ENCODE results near the gene CRCP. TPM values are rescaled to one million over a fixed set of nuclear protein-coding genes. Genes with fewer than 3 reads are reported as not detected.

CRCP gene
- total RNA-seq, 4 donors from 2014 or later, result 20.6 to 48.6 (median 44.1) TPM

DNA sequence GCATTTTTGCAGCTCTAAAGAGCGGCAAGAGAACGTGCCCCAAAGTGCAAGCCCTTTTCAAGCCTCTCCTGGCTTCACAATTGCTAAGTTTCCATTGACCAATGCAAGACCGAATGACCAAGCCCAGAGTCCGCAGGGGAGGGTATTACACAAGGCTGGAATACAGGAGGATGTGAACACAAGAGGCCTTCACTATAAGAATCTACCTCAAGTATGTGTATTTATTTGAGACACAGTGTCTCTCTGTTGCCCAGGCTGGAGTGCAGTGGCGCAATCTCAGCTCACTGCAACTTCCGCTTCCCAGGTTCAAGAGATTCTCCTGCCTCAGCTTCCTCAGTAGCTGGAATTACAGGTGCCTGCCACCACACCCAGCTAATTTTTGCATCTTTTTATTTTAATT is 68.3 kb downstream of the CRCP start:
- DNase-seq, result no peak
- H3K27ac ChIP-seq, result no peak overlapping the region
- TF ChIP-seq, protein P1, sequence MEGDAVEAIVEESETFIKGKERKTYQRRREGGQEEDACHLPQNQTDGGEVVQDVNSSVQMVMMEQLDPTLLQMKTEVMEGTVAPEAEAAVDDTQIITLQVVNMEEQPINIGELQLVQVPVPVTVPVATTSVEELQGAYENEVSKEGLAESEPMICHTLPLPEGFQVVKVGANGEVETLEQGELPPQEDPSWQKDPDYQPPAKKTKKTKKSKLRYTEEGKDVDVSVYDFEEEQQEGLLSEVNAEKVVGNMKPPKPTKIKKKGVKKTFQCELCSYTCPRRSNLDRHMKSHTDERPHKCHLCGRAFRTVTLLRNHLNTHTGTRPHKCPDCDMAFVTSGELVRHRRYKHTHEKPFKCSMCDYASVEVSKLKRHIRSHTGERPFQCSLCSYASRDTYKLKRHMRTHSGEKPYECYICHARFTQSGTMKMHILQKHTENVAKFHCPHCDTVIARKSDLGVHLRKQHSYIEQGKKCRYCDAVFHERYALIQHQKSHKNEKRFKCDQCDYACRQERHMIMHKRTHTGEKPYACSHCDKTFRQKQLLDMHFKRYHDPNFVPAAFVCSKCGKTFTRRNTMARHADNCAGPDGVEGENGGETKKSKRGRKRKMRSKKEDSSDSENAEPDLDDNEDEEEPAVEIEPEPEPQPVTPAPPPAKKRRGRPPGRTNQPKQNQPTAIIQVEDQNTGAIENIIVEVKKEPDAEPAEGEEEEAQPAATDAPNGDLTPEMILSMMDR (IDR thresholded peaks at IDR 0.05), result no peak
- TF ChIP-seq POLR2AphosphoS5 (IDR thresholded peaks at IDR 0.05), result no peak
- intact Hi-C loops (cut with DNase I; ENCODE audit: low total_unique reads) (no loop called here), in situ Hi-C loops (cut with MboI; ENCODE audit: low pct_ligation_motif_present in 1 of 4, low pct_unique_long_range_greater_than_20kb in 1 of 4, low sequenced_read_pairs in 3 of 4) (no loop called here)
- H3K36me3 ChIP-seq, result no peaks in the 10 kb centered on the region
- H3K4me1 ChIP-seq, result no peaks in the 10 kb centered on the region
- no peaks in the 10 kb centered on the region for H3K9me3 ChIP-seq
- H3K4me3 ChIP-seq, result no peak overlapping the region
- WGBS, 2 donors (ENCODE audit: low coverage in 1 of 2), result 79 to 95% methylated on average over 2 to 6 of the region's 6 CpGs
- no peaks in the 10 kb centered on the region for H3K27me3 ChIP-seq

DNA sequence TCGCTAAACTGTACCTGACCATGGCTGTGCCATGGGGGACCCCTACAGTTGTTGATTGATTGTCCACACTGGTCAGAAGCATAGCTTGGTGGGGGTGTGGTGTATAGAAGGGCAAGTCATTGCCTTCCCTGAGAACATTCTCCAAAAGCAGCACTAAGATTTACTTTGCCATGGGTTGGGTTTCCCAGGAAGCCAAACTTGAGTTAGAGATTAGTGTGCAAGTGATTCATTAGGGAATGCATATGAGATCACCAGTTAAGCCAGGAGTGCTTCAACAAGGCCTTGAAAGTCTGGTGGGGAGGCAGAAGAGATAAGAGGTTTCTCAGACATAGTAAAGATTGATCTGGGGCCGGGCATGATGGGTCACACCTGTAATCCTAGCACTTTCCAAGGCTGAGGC is 69.1 kb downstream of the CRCP start:
- no peak for DNase-seq
- in situ Hi-C loops (cut with MboI; ENCODE audit: low pct_ligation_motif_present in 1 of 4, low pct_unique_long_range_greater_than_20kb in 1 of 4, low sequenced_read_pairs in 3 of 4), result no loop called here
- TF ChIP-seq EP300 (IDR thresholded peaks at IDR 0.05; ENCODE audit: low read depth) (no peak), POLR2AphosphoS5 (IDR thresholded peaks at IDR 0.05) (no peak), POLR2A (IDR thresholded peaks at IDR 0.05) (no peak)
- TF ChIP-seq, protein P1 (IDR thresholded peaks at IDR 0.05), result no peak
- 43 to 100% methylated on average over 1 to 2 of the region's 2 CpGs for WGBS, 2 donors (ENCODE audit: low coverage in 1 of 2)
- H3K4me1 ChIP-seq, result no peaks in the 10 kb centered on the region
- H3K36me3 ChIP-seq, result no peaks in the 10 kb centered on the region
- H3K9me3 ChIP-seq, result no peaks in the 10 kb centered on the region
- H3K27ac ChIP-seq, result no peak overlapping the region
- H3K27me3 ChIP-seq, result no peaks in the 10 kb centered on the region
- intact Hi-C loops (cut with DNase I; ENCODE audit: low total_unique reads), result no loop called here
- H3K4me3 ChIP-seq, result no peak overlapping the region

DNA sequence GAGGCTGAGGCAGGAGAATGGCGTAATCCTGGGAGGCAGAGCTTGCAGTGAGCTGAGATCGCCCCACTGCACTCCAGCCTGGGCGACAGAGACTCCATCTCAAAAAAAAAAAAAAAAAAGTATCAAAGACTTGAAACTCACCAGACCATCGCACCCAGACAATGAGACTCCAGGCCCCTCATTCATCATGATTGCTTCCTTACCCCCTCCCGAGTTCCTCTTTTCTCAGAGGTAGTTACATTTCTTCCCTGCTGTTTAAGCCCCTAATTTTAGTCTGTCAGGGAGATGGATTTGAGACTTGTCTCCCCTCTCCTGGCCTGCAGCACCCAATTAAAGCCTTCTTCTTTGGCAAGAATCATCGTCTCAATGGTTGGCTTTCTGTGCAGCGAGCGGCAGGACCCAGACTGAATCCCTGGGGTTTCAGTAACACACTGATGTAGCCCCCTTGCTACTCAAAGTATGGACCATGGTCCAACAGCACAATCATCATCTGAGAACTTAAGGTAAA is 71.1 kb downstream of the CRCP start:
- Histone ChIP-seq H3K36me3 (no peaks in the 10 kb centered on the region), H3K4me1 (no peaks in the 10 kb centered on the region), H3K9me3 (no peaks in the 10 kb centered on the region), H3K27ac (no peak overlapping the region), H3K27me3 (no peaks in the 10 kb centered on the region), H3K4me3 (no peak overlapping the region)
- 82 to 88% methylated on average over 6 to 8 of the region's 8 CpGs for WGBS, 2 donors (ENCODE audit: low coverage in 1 of 2)
- no peak for DNase-seq
- intact Hi-C loops (cut with DNase I; ENCODE audit: low total_unique reads) (no loop called here), in situ Hi-C loops (cut with MboI; ENCODE audit: low pct_ligation_motif_present in 1 of 4, low pct_unique_long_range_greater_than_20kb in 1 of 4, low sequenced_read_pairs in 3 of 4) (no loop called here)
- TF ChIP-seq, protein P1 (IDR thresholded peaks at IDR 0.05), result no peak
- TF ChIP-seq EP300 (IDR thresholded peaks at IDR 0.05; ENCODE audit: low read depth) (no peak), POLR2AphosphoS5 (IDR thresholded peaks at IDR 0.05) (no peak), POLR2A (IDR thresholded peaks at IDR 0.05) (no peak)

DNA sequence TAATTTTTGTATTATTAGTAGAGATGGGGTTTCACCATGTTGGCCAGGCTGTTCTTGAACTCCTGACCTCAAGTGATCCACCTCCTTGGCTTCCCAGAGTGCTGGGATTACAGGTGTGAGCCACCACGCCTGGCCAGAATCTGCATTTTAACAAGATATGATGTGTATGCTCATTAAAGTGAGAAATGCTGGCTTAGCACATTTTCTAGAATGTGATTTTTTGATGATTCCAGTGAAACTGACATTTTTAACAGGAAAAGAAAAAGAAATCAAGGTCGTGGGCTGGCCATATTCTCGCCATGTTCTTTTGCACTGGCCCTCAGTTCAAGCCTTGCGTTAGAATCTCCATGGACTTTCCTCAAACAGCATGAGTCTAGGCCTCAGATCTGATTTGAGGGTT is 72.3 kb downstream of the CRCP start:
- H3K27ac ChIP-seq, result no peak overlapping the region

More for the DNA sequence above, 72.3 kb downstream of the CRCP start:
- H3K4me3 ChIP-seq, result no peak overlapping the region
- WGBS, 2 donors (ENCODE audit: low coverage in 1 of 2), result 83 to 85% methylated on average over 3 to 4 of the region's 4 CpGs
- in situ Hi-C loops (cut with MboI; ENCODE audit: low pct_ligation_motif_present in 1 of 4, low pct_unique_long_range_greater_than_20kb in 1 of 4, low sequenced_read_pairs in 3 of 4) (no loop called here), intact Hi-C loops (cut with DNase I; ENCODE audit: low total_unique reads) (no loop called here)
- TF ChIP-seq, protein P1 (IDR thresholded peaks at IDR 0.05), result no peak
- TF ChIP-seq POLR2A (IDR thresholded peaks at IDR 0.05), result no peak
- no peaks in the 10 kb centered on the region for H3K27me3 ChIP-seq
- H3K36me3 ChIP-seq, result no peaks in the 10 kb centered on the region
- no peaks in the 10 kb centered on the region for H3K4me1 ChIP-seq
- no peaks in the 10 kb centered on the region for H3K9me3 ChIP-seq
- DNase-seq, result no peak

Measured in transverse colon (tissue), 4 donors.